Bone marrow (tissue), 2 donors: ENCODE data around the gene ZNF674.

Experiments used
- DNase-seq, 2 donors: peaks; one replicate each; lab custom pipeline; 2025; lab: John Stamatoyannopoulos, UW

ZNF674 gene

GRCh38 chrX:46545111-46546005 is at the start of gene ZNF674:
Gene ZNF674 (minus strand): TSS chrX:46545421. CDS start chrX:46542087, 3,334 bp downstream.
- DNase-seq: peak; percentile 63 to 81

DNA sequence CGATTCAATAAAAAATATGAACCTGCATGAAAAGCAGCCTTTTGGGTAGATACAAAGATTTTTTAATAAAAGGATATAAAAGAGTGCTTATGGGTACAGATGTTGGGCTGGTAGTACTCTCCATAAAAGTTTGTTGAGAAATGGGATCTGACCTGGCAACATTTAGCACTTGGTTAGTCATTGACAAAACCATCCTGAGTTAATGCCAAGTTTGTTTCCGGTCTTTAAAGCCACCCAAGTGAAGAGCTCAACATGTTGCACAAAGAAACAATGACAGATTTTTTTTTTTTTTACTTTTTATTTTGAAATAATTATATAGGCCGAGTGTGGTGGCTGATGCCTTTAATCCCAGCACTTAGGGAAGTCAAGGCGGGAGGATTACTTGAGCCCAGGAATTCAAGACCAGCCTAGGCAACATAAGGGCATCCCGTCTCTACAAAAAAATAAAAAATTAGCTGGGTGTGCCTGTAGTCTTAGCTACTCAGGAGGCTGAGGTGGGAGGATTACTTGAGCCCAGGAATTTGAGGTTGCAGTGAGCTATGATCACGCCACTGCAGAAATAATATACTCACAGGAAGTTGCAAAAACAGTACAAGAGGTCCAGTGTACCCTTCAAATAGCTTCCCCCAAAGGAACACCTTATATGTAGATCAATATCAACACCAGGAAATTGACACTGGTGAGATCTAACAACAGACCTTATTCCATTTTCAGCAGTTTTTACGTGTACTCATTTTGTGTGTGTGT is 44.9 kb upstream of the ZNF674 start:
- DNase-seq: no peak

- DNase-seq: peak in 1 of 2 donors; percentile 46
Measured at GRCh38 chrX:46588263-46588662, 43.0 kb upstream of the ZNF674 start.

- DNase-seq: no peak
Measured at GRCh38 chrX:46587753-46588171, 42.5 kb upstream of the ZNF674 start.

GRCh38 chrX:46587158-46587557 is 41.9 kb upstream of the ZNF674 start:
- no peak for DNase-seq

DNA sequence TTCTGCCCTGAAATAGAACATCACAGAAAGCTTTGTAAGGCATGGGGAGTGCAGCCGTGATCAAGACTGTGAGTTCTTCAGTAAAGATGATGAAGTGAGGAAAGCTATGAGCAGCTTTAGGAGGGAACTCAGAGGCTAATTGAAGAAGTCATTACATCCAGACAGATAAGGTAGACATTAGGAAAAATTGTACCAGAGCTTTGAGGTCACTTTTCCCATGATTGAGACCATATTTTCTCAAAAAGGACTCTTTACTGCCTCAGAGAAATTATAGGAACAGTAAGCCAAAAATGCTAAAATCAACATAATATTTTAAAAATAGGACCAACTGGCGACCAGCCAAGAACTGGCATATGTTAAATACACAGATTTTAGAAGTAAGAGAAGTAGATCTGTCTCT is 39.5 kb upstream of the ZNF674 start:
- no peak for DNase-seq

DNA sequence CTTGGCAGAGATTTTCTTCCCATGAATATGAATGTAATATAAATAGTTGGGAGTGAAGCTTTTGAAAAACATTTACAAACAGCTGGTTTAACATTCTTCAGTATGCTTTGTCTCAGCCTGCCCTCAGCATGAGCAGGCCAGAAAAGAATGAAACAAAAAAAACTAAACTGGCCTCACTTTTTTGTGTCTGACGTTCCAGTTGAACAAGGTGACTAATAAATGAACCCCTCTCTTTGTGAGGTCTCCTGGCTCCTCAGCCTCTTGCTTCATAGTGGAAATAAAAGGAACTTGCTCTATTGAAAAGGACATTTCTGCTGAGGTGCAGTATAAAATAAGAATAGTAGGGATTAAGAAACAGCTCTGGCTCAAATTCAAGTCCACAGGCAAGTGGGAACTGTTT is 37.7 kb upstream of the ZNF674 start:
- DNase-seq: no peak

DNA sequence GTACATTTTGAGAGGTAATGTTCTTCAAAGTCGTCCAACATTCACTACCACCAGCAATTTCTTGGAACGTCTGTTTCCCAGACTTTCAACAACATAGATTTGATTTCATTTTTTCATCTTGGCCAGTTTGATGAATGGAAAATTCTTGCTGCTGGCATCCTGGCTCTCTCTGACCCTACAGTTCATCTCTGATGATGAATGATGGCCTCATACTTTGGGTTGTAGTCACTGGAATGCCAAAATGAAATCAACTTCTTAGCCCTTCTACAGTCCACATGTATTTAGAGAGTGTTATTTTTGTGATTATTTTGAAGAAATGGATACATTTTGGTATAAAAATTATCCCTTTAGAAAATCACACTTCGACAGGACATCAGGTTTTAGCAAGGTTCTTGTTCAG is 37.1 kb upstream of the ZNF674 start:
- no peak for DNase-seq

DNA sequence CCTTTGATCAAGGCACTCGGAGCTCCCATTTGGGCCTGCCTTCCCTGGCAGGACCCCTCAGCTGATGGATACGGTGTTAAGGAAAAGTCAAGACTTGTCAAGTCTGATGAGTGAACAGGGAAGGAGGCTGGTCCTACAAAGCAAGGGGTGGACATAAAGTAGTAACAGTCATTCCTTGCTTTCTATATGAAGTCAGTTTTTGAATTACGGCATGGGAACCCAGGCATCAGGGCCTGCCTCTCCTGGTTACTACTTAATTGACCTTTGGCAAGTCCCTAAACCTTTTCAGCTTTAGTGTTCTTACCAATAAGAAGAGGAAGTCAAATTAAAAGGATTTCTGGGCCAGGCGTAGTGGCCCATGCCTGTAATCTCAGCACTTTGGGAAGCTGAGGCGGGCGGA is 35.4 kb upstream of the ZNF674 start:
- no peak for DNase-seq

DNA sequence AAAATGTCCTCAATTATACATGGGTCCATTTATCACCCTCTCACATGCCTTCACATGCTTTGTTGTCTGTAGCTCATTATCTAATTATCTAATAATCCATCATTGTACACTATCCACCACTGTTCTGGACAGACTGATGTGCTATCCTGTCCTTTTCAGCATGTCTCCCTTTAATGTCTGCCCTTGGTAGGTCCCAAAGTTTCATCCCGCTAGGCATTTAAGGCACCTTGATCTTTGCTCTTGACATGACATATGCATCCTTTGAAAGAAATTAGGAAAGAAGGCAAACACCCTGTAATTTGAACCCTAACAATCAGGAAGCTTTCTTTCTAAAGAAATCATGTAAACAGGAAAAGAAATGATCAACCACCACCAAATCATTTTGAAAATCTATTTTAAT is 34.0 kb upstream of the ZNF674 start:
- no peak for DNase-seq

- no peak for DNase-seq
Measured at GRCh38 chrX:46577221-46578005, 32.2 kb upstream of the ZNF674 start.

DNA sequence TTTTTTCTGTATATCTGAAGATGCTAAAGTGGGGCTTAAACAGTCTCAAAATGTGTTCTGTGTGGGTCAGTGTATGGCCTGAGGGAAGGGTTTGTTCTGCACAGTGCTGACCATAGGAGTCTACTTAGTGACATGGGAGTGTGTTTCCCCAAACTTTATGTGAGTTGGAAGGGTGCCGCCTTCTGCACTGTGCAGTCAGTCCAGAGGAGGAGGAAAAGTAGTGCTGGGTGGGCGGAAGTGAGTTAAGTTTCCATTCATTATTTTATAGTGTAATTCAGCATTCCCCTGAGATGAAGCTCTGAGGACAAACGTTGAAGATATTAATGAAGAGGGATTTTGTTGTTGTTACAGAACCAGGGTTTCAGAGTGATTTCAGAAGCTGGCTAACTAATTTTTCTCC is 31.2 kb upstream of the ZNF674 start:
- no peak for DNase-seq

- no peak for DNase-seq
Measured at GRCh38 chrX:46575991-46576392, 30.8 kb upstream of the ZNF674 start.

DNA sequence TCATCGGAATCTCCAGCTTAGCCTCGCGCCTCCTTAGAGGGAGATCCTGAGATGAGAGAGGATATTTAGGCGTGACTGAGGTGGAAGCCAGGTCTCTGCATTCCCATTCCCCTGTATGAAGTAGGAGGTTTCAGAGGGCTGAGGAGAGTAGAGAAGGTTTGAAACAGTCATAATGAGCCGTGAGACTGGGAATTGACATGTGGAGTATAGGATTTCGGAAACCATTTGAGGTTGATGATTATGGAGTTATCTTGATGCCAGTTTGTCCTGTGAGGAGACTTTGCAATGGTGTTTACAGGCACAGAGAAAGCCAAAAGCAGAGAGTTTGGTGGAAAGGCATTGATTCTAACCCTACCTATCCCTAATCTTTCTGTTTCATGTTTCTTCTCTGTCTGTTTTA is 30.4 kb upstream of the ZNF674 start:
- DNase-seq: no peak

- DNase-seq: no peak
Measured at GRCh38 chrX:46574774-46575381, 29.7 kb upstream of the ZNF674 start.

- peak in 1 of 2 donors; percentile 29 for DNase-seq
Measured at GRCh38 chrX:46573892-46574773, 28.9 kb upstream of the ZNF674 start.

DNA sequence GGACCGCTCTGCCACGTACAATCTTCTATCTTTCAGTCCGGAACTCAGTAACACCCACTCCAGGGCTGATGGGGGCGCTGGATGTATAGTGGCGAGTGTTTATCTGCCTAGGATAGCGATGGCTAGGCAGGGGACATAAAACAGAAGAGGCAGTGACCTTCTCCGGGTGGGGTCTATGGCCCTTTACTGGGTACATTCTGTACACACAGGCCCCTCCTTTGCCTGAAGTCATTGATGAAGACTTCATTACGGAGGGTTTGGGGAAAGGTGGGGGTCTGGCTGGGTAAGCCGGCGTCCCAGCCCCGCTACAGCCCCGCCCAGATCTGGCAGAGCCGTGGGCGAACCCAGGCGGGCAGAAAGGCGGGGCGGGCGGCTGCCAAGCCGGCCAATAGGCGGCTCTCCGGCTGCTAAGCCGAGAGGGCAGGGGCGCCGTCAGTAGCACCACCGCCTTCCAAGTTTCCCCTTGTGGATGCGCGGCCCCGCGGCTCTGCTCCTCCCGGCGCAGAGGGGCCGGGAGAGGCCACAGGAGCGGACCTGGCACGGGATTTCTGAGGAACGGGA is 28.2 kb upstream of the ZNF674 start, which contains the start of gene CHST7:
Gene CHST7, plus strand, starts transcription at position 435 of the 561 bp plus-strand sequence. CDS start 167 bp downstream, outside the sequence.
- peak; percentile 15 to 54 for DNase-seq

DNA sequence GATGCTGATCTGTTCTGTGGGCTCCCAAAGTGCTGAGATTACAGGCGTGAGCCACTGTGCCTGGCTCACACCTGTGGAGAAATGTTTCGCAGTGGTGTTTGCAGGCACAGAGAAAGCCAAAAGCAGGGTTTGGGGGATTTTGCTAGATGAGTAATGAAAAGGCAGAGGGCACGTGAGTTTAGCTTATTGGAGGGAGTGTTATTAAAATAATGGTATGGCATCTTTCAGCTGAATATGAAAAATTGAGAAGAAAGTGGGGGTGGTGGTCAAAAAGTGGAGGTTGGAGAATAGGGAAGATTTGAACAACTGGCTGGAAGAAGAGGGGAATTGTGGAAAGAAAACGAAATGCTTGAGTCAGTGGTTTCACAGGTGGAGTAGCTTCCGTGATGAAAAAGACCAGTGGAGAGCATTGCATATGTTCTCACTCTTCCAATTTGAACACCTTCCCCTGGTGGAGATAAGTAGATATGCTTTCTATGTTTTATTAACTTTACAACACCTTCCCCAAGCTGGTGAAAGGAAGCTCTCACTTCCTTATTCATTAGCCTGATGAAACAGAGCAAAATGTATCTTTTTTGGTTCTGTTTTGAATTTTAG is 27.2 kb upstream of the ZNF674 start:
- no peak for DNase-seq

DNA sequence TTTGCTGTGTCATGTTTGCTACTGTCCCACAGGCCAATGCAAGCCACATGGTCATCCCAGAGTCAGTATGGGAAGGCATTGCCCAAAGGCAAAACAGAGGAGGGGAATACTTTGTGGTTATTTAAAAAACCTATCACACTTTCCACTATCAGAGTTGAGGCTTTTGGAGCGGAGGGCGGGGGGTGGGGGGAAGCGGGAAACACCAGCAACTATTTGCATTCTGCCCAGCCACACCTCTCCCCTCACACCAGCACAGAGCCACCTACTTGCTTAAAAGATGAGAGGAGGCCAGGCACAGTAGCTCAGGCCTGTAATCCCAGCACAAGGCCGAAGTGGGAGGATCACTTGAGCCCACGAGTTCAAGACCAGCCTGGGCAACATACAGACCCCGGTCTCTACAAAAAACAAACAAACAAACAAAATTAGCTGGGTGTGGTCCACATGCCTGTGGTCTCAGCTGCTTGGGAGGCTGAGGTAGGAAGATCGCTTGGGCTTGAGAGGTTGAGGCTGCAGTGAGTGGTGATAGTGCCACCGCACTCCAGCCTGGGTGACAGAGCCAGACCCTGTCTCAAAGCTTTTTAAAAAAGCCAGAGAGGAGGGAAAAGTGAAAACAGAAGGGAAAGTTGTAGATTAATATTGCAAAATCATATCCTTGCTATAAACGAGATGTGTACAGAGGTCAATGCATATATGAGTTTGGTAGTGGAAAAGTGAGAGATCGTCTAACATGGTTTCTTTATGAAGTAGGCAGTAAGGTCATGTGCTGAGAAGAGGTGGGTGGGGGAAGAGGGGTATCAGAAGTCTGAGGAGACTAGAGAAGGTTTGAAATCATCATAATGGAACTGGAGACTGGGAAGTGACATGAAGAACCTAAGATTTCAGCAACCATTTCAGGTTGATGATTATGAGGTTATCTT is 26.5 kb upstream of the ZNF674 start:
- DNase-seq: no peak
